Esophagus muscularis mucosa (tissue), 4 donors: ENCODE results near the gene DYNC1LI1. TPM values are rescaled to one million over a fixed set of nuclear protein-coding genes. Genes with fewer than 3 reads are reported as not detected.

Experiments
- DNase-seq: peaks from one replicate; pipeline ENCODE4 v3.0.0-alpha.2; 2017; ENCODE audit errors: extremely low spot score
- H3K27ac ChIP-seq, 4 donors: fragments of 200-600 bp; sonication (generic); replicated peaks in 1 of 4; 1 replicate in 3 of 4; 2 replicates in 1 of 4; pipeline ENCODE4 v1.5.1; 2016 to 2019; ENCODE audit warnings: mild to moderate bottlenecking in 1 of 4
- H3K27me3 ChIP-seq, 4 donors: fragments of 200-600 bp; sonication (generic); one replicate each; pipeline versions ENCODE4 v1.5.1 to v1.6.0; 2016 to 2019
- H3K36me3 ChIP-seq, 4 donors: fragments of 200-600 bp; sonication (generic); one replicate each; pipeline ENCODE4 v1.5.1; 2016 to 2019
- H3K4me1 ChIP-seq, 4 donors: fragments of 200-600 bp; sonication (generic); one replicate each; pipeline ENCODE4 v1.5.1; 2016 to 2019
- H3K4me3 ChIP-seq, 4 donors: fragments of 200-600 bp; sonication (generic); 1 replicate in 2 of 4; 2 replicates in 2 of 4; pipeline ENCODE4 v1.5.1; 2016 to 2019; ENCODE audit warnings: mild to moderate bottlenecking in 4 of 4, moderate library complexity in 1 of 4
- H3K9me3 ChIP-seq, 4 donors: fragments of 200-600 bp; sonication (generic); 1 replicate in 3 of 4; 2 replicates in 1 of 4; pipeline ENCODE4 v1.5.1; 2016 to 2019
- EP300 ChIP-seq: sonication (generic); formaldehyde crosslinking; IDR thresholded peaks from one replicate; pipeline ENCODE4 v1.6.1; 2017; ENCODE audit warnings: antibody characterized with exemption
- POLR2A ChIP-seq: fragments of 450-650 bp; IDR thresholded peaks from one replicate; pipeline ENCODE4 v1.6.1; 2017; ENCODE audit warnings: antibody characterized with exemption, moderate library complexity, mild to moderate bottlenecking, low read depth
- POLR2AphosphoS5 ChIP-seq, 2 donors: sonication (generic); formaldehyde crosslinking; IDR thresholded peaks; one replicate each; pipeline ENCODE4 v1.6.1; 2017; ENCODE audit warnings: antibody characterized with exemption in 2 of 2
- WGBS: methylation state at CpG from one replicate; pipeline ENCODE4 v1.1.5; 2018; 5-methylcytosine and 5-hydroxymethylcytosine counted together
- intact Hi-C: fragments of 100-400 bp; cut with DNase I; formaldehyde crosslinking; loops from one replicate; pipeline ENCODE4 v1.15.1; 2023
- total RNA-seq, 4 donors: library from RNA; depleted of rRNA; stranded (reverse); fragments of >200 nt; gene quantifications; one replicate each; pipeline versions ENCODE4 v1.1.0 to v1.2.1, GENCODE V29; 2016
- TF ChIP-seq, protein P1 (sequence below), 3 experiments: fragments of 200-600 bp in 2 of 3; fragments of 450-650 bp in 1 of 3; sonication (generic) in 2 of 3; IDR thresholded peaks; one replicate each; pipeline ENCODE4 v1.5.1; 2017 to 2019; ENCODE audit warnings: antibody characterized with exemption in 3 of 3, mild to moderate bottlenecking in 2 of 3, moderate library complexity in 1 of 3

Gene DYNC1LI1
- total RNA-seq, 4 donors from 2014 or later: 30.0 to 38.2 (median 32.5) TPM

DNA sequence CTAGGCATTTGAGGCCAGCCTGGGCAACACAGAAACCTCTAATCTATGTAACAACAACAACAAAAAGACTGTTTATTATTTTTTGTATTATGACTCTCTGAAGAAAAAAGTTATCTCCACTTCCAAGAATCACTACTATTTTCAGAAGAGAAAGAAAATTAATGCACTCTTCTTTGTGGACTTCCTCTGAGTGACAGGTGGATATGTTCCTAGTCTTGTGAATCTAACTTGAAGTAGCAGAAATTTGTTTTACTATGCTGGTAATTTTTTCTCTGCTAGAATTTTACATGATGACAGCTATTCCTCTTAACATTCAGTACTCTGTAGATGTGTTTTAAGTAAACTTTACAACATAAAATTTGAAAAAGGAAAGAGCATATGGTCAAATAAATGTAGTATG, 16.7 kb downstream of the DYNC1LI1 start:
- Histone ChIP-seq H3K4me3 (no peak overlapping the region), H3K9me3 (no peaks in the 10 kb centered on the region), H3K4me1 (peaks cover 10 to 28% (median 20%) of the 10 kb centered on the region in 4 donors), H3K27ac (no peak overlapping the region), H3K27me3 (no peaks in the 10 kb centered on the region), H3K36me3 (no peaks in the 10 kb centered on the region)
- intact Hi-C loops: no loop called here
- no peak for DNase-seq
- TF ChIP-seq, protein P1, sequence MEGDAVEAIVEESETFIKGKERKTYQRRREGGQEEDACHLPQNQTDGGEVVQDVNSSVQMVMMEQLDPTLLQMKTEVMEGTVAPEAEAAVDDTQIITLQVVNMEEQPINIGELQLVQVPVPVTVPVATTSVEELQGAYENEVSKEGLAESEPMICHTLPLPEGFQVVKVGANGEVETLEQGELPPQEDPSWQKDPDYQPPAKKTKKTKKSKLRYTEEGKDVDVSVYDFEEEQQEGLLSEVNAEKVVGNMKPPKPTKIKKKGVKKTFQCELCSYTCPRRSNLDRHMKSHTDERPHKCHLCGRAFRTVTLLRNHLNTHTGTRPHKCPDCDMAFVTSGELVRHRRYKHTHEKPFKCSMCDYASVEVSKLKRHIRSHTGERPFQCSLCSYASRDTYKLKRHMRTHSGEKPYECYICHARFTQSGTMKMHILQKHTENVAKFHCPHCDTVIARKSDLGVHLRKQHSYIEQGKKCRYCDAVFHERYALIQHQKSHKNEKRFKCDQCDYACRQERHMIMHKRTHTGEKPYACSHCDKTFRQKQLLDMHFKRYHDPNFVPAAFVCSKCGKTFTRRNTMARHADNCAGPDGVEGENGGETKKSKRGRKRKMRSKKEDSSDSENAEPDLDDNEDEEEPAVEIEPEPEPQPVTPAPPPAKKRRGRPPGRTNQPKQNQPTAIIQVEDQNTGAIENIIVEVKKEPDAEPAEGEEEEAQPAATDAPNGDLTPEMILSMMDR (IDR thresholded peaks at IDR 0.05): no peak
- no peak for TF ChIP-seq POLR2AphosphoS5 (IDR thresholded peaks at IDR 0.05)
- TF ChIP-seq POLR2A: no peak
- TF ChIP-seq EP300: no peak

DNA sequence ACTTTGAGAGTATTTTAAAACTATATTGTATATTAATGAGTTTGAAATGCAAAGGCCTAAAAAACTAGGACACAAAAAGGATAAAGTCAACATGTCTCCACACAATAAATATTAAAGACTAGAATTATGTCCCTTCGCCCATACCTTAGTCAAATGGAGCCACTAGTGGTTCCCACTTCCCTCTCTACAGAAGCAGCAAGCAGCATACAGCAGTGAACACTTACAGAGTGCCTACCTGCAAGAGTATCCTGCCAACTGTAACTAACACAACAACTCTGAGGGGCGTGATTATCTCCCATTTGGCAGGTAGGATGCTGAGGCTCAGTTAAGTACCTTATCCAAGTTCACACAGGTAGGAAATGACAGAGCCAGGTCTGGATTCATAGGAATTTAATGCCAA, 17.2 kb downstream of the DYNC1LI1 start:
- no peak for DNase-seq
- intact Hi-C loops: no loop called here
- TF ChIP-seq EP300 (no peak), POLR2A (no peak), POLR2AphosphoS5 (IDR thresholded peaks at IDR 0.05) (no peak)
- TF ChIP-seq, protein P1 (IDR thresholded peaks at IDR 0.05): no peak
- H3K9me3 ChIP-seq: no peaks in the 10 kb centered on the region
- WGBS: 95% methylated on average over 2 of the region's 2 CpGs
- H3K27ac ChIP-seq: no peak overlapping the region
- H3K36me3 ChIP-seq: no peaks in the 10 kb centered on the region
- no peaks in the 10 kb centered on the region for H3K27me3 ChIP-seq
- peaks cover 11 to 28% (median 20%) of the 10 kb centered on the region in 4 donors for H3K4me1 ChIP-seq
- H3K4me3 ChIP-seq: no peak overlapping the region

DNA sequence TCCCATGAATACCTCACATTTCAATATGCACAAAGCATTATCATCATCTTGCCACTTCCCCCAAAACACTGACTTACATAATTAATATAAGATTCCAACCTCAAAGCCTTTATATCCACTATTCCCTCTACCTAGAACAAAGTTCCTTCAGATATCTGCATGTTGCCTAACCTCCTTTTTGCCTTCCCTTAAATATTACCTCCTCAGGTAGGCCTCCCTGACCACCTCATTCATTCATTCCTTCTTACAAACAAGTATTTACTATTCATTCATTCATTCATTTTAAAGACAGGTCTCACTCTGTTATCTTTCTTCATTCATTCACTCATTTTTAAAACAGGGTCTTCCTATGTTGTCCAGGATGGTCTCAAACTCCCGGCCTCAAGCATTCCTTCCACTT, 18.6 kb downstream of the DYNC1LI1 start:
- WGBS: 100% methylated on average over 1 of the region's 1 CpG
- intact Hi-C loops: no loop called here
- TF ChIP-seq, protein P1 (IDR thresholded peaks at IDR 0.05): no peak
- TF ChIP-seq EP300 (no peak), POLR2A (no peak), POLR2AphosphoS5 (IDR thresholded peaks at IDR 0.05) (no peak)

DNA sequence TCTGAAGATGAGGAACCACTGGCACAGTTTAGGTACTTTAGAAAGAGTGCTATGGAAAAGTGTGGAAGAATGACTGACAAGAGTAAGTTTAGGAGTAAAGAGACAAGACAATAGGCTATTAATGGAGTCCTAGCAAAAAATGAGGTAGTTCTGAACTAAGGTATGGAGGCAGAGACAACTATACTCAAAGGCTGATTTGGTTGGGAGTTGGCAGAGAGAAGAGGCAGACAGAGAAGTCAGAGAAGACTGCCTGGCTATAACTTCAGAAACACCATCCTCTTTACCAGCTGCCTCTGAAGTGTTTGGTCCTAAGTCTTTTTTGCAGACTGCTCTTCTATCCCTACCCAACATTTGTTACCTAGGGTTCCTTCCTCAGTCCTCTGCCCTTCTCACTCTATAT, 19.2 kb downstream of the DYNC1LI1 start:
- no peaks in the 10 kb centered on the region for H3K27me3 ChIP-seq
- no peak for TF ChIP-seq EP300
- TF ChIP-seq POLR2AphosphoS5 (IDR thresholded peaks at IDR 0.05): no peak
- H3K4me3 ChIP-seq: no peak overlapping the region
- H3K4me1 ChIP-seq: peaks cover 10 to 27% (median 18%) of the 10 kb centered on the region in 4 donors
- intact Hi-C loops: no loop called here
- no peaks in the 10 kb centered on the region for H3K36me3 ChIP-seq
- H3K27ac ChIP-seq: no peak overlapping the region
- DNase-seq: no peak
- no peaks in the 10 kb centered on the region for H3K9me3 ChIP-seq

More for the DNA sequence above, 18.6 kb downstream of the DYNC1LI1 start:
- no peak for DNase-seq
- Histone ChIP-seq H3K36me3 (no peaks in the 10 kb centered on the region), H3K4me1 (peaks cover 10 to 27% (median 16%) of the 10 kb centered on the region in 4 donors), H3K27me3 (no peaks in the 10 kb centered on the region), H3K27ac (no peak overlapping the region), H3K4me3 (no peak overlapping the region), H3K9me3 (no peaks in the 10 kb centered on the region)

DNA sequence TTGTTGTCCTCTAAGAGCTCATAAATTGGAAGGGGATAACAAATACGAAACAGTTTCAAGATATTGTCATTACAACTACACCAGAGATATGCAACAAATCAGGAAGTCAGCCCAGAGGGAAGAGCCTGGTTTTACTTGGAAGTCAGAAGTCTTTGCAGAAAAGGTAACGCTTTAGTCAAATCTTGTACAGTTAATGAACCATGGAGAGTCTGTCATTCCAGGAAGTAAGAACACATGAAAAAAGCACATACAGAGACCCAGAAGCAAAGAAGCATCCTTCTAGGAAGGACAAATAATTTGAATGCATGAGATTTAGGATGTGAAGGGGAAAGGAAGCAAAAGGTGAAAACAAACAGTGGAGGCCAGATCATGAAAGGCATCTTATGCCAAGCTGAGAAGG, 19.6 kb downstream of the DYNC1LI1 start:
- no peak overlapping the region for H3K4me3 ChIP-seq
- WGBS: 93% methylated on average over 2 of the region's 2 CpGs
- no peaks in the 10 kb centered on the region for H3K27me3 ChIP-seq
- no peak overlapping the region for H3K27ac ChIP-seq
- no peak for TF ChIP-seq POLR2AphosphoS5 (IDR thresholded peaks at IDR 0.05)
- no peak for TF ChIP-seq EP300
- TF ChIP-seq, protein P1 (IDR thresholded peaks at IDR 0.05): no peak
- no peak for TF ChIP-seq POLR2A
- H3K36me3 ChIP-seq: no peaks in the 10 kb centered on the region
- DNase-seq: no peak
- peaks cover 10 to 25% (median 18%) of the 10 kb centered on the region in 4 donors for H3K4me1 ChIP-seq
- H3K9me3 ChIP-seq: no peaks in the 10 kb centered on the region
- intact Hi-C loops: no loop called here
